K562 (cell line): ENCODE results near the gene ANAPC16. TPM values are rescaled to one million over a fixed set of nuclear protein-coding genes. Genes with fewer than 3 reads are reported as not detected.
A peak's percentile ranks its signal among the peaks of the same experiment; 100 is the strongest.

Source experiments
- CBFB ChIP-seq: sonication (generic); formaldehyde crosslinking; IDR thresholded peaks from 2 replicates; pipeline ENCODE4 v1.4.0; 2020; ENCODE audit warnings: mild to moderate bottlenecking, missing genetic modification reagents
- CREBBP ChIP-seq: IDR thresholded peaks from one replicate; pipeline ENCODE4 v1.6.1; 2012; ENCODE audit warnings: low read depth, mild to moderate bottlenecking, control low read depth, inconsistent platforms, low read length
- NELFE ChIP-seq: IDR thresholded peaks from 2 replicates; pipeline ENCODE4 v1.6.1; 2011; ENCODE audit warnings: mild to moderate bottlenecking; ENCODE audit not compliant: insufficient read depth, insufficient read length
- NFE2L1 ChIP-seq: fragments of 450-650 bp; IDR thresholded peaks from 2 replicates; pipeline ENCODE4 v1.6.1; 2016; ENCODE audit warnings: missing genetic modification characterization, low read depth, mild to moderate bottlenecking, missing compliant biosample characterization, moderate library complexity, borderline replicate concordance
- PTTG1 ChIP-seq: fragments of 450-650 bp; IDR thresholded peaks from 2 replicates; pipeline ENCODE4 v1.6.1; 2016; ENCODE audit warnings: low read depth, mild to moderate bottlenecking, missing genetic modification characterization, missing compliant biosample characterization
- SMC3 ChIP-seq: conservative IDR thresholded peaks from 2 replicates; pipeline ENCODE4 v1.6.1; 2011; ENCODE audit warnings: low read depth, low read length, improper control_type of control experiment; ENCODE audit not compliant: insufficient read depth
- SREBF2 ChIP-seq: sonication (generic); formaldehyde crosslinking; IDR thresholded peaks from 2 replicates; pipeline ENCODE4 v1.4.0; 2020; ENCODE audit warnings: mild to moderate bottlenecking, missing genetic modification reagents
- TAF9B ChIP-seq: fragments of 450-650 bp; IDR thresholded peaks from 2 replicates; pipeline ENCODE4 v1.6.1; 2018; ENCODE audit warnings: mild to moderate bottlenecking; ENCODE audit not compliant: partially characterized antibody
- ZNF124 ChIP-seq: sonication (generic); formaldehyde crosslinking; IDR thresholded peaks from 2 replicates; pipeline ENCODE4 v1.8.1; 2022; ENCODE audit warnings: missing genetic modification reagents
- ZNF212 ChIP-seq: fragments of 450-650 bp; formaldehyde crosslinking; IDR thresholded peaks from 2 replicates; pipeline ENCODE4 v1.4.0; 2020; ENCODE audit warnings: mild to moderate bottlenecking
- ZNF318 ChIP-seq, 2 experiments: fragments of 450-650 bp; IDR thresholded peaks; 2 replicates each; pipeline ENCODE4 v1.6.1; 2016; ENCODE audit warnings: mild to moderate bottlenecking in 2 of 2, borderline replicate concordance in 1 of 2, low read depth in 1 of 2, moderate library complexity in 1 of 2
- ZNF398 ChIP-seq: fragments of 250-450 bp; sonication (Bioruptor Pico); IDR thresholded peaks from 2 replicates; pipeline ENCODE4 v1.8.0; 2021; ENCODE audit warnings: moderate library complexity, mild to moderate bottlenecking, inconsistent platforms
- ZNF408 ChIP-seq: fragments of 250-450 bp; sonication (Bioruptor Pico); IDR thresholded peaks from 2 replicates; pipeline ENCODE4 v1.4.0; 2020; ENCODE audit warnings: low read depth, mild to moderate bottlenecking, moderate library complexity
- ZNF512 ChIP-seq: IDR thresholded peaks from 2 replicates; pipeline ENCODE4 v1.6.1; 2016; ENCODE audit warnings: missing genetic modification characterization, missing compliant biosample characterization
- ZNF766 ChIP-seq: fragments of 200-800 bp; sonication (Bioruptor generic); conservative IDR thresholded peaks from 2 replicates; pipeline ENCODE4 v1.6.1; 2016; ENCODE audit warnings: missing genetic modification characterization, missing compliant biosample characterization
- polyA plus RNA-seq, 8 experiments: library from polyadenylated mRNA; depleted of rRNA in 4 of 8; stranded (reverse) in 5 of 8; unstranded in 3 of 8; fragments of >200 nt; fragmentation: Nextera tagmentation in 2 of 8; fragmentation: Illumina TruSeq in 1 of 8; extraction: Ambion mirVana in 2 of 8; extraction: Trizol in 1 of 8; gene quantifications; 2 replicates each; pipeline versions ENCODE4 v1.2.1 to v1.2.3, GENCODE V29; 2011 to 2014; ENCODE audit warnings: inconsistent platforms in 1 of 8, missing spikeins in 1 of 8
- total RNA-seq, 7 experiments: library from RNA; depleted of rRNA in 6 of 7; stranded (reverse); fragments of >200 nt in 6 of 7; fragmentation: Illumina TruSeq in 2 of 7; extraction: Trizol in 2 of 7; gene quantifications; 2 replicates each; pipeline versions ENCODE4 v1.2.1 to v1.2.3, GENCODE V29; 2011 to 2021; ENCODE audit warnings: low replicate concordance in 1 of 7

ANAPC16 gene
- total and polyA plus RNA-seq, 9 of the 15 experiments (the other 6 are each of a cell fraction or from before 2014, with no cell fraction given), result 42.6 to 208 (median 108) TPM

GRCh38 chr10:72215611-72216549 lies at the start of gene ANAPC16, which contains the start of gene ASCC1 (continued):
- TF ChIP-seq PTTG1 (tag), result no peak
- no peak for TF ChIP-seq ZNF512 (tag)
- TF ChIP-seq NELFE, result no peak
- no peak for TF ChIP-seq ZNF212
- TF ChIP-seq SMC3, result 0 out of 2 replicates have a peak, but pooled peaks have one; percentile 1
- peak; percentile 60; the same call in 1 of the 2 replicates for TF ChIP-seq ZNF766 (CRISPR knock-in tag)
- TF ChIP-seq ZNF398 (CRISPR knock-in tag), result no peak
- no peak for TF ChIP-seq CREBBP
- no peak for TF ChIP-seq SREBF2 (CRISPR knock-in tag)
- TF ChIP-seq ZNF318 (IDR thresholded peaks at IDR 0.05; ENCODE audit: borderline replicate concordance in 1 of 2, low read depth in 1 of 2), result peak in 1 of 2 experiments; percentile 23; a peak in 1 of 4 replicates
- no peak for TF ChIP-seq ZNF124
- no peak for TF ChIP-seq CBFB (CRISPR knock-in tag)
- peak; percentile 94 for TF ChIP-seq TAF9B
- no peak for TF ChIP-seq NFE2L1 (tag)
- no peak for TF ChIP-seq ZNF408 (CRISPR knock-in tag)
